HepG2 (cell line): ENCODE measurements around the gene FSD1. TPM values are rescaled to one million over a fixed set of nuclear protein-coding genes. Genes with fewer than 3 reads are reported as not detected.

ENCODE experiments used
- ATAC-seq: fragments of 200-7000 bp; cut with Tn5 transposase; 3 replicates; pipeline ENCODE4 v1.9.1; 2020; ENCODE audit warnings: mild to moderate bottlenecking, moderate library complexity
- BruUV-seq: library from RNA; stranded (reverse); fragments of 400-500 nt; replicated peaks from 2 replicates; lab custom pipeline; 2021; lab: Mats Ljungman, UMichigan
- CTCF ChIA-PET: fragments of 300-600 bp; formaldehyde crosslinking; extraction: SDS; loops from one replicate; lab custom pipeline; 2021; ENCODE audit warnings: low total read pairs, inconsistent platforms, low intra/inter-chr PET ratio; lab: Yijun Ruan, JAX
- POLR2A ChIA-PET: fragments of 350-600 bp; sonication (Branson Sonifier 250); formaldehyde crosslinking; loops from one replicate; lab custom pipeline; 2020; ENCODE audit warnings: antibody characterized with exemption, inconsistent platforms; lab: Yijun Ruan, JAX
- DNase-seq: peaks from one replicate; pipeline ENCODE4 v3.0.0-alpha.2; 2015; ENCODE audit warnings: low spot score
- FAIRE-seq: peaks from 3 replicates; lab custom pipeline; 2011; peaks lifted over from hg19 to GRCh38; lab: Jason Lieb, UNC
- H2AFZ ChIP-seq: one replicate; pipeline ENCODE4 v1.6.1; 2011; ENCODE audit warnings: low read length, inconsistent platforms
- H3K27ac ChIP-seq: fragments of 300-600 bp; 3 replicates; pipeline ENCODE4 v1.8.0; 2011; ENCODE audit warnings: mixed run types, mild to moderate bottlenecking, mixed read lengths, low read length, inconsistent platforms; ENCODE audit not compliant: insufficient read depth; ENCODE audit errors: extremely low read length
- H3K27me3 ChIP-seq, 2 experiments: fragments of 200-600 bp in 1 of 2; 2 replicates in 1 of 2; 3 replicates in 1 of 2; pipeline versions ENCODE4 v1.6.0 to v1.8.0; 2011; ENCODE audit warnings: low read length in 2 of 2, mild to moderate bottlenecking in 2 of 2, moderate library complexity in 2 of 2, inconsistent platforms in 1 of 2; ENCODE audit not compliant: insufficient read depth in 2 of 2, control insufficient read depth in 1 of 2
- H3K36me3 ChIP-seq, 2 experiments: fragments of 200-600 bp in 1 of 2; replicated peaks in 1 of 2; 2 replicates in 1 of 2; 3 replicates in 1 of 2; pipeline versions ENCODE4 v1.5.1 to v1.8.0; 2011; ENCODE audit warnings: low read length in 2 of 2, inconsistent platforms in 1 of 2; ENCODE audit not compliant: insufficient read depth in 2 of 2, control insufficient read depth in 1 of 2
- H3K4me1 ChIP-seq: 2 replicates; pipeline ENCODE4 v1.5.1; 2012; ENCODE audit warnings: low read length, inconsistent platforms; ENCODE audit not compliant: insufficient read depth
- H3K4me2 ChIP-seq: 2 replicates; pipeline ENCODE4 v1.6.0; 2011; ENCODE audit warnings: low read depth, low read length, inconsistent platforms
- H3K4me3 ChIP-seq, 3 experiments: fragments of 200-600 bp in 1 of 3; sonication (generic), shearing (Covaris generic) in 1 of 3; replicated peaks in 1 of 3; 2 replicates each; pipeline ENCODE4 v1.5.1; 2011 to 2016; ENCODE audit warnings: low read length in 3 of 3, inconsistent platforms in 2 of 3, low read depth in 2 of 3, mild to moderate bottlenecking in 2 of 3, control low read depth in 1 of 3, mixed read lengths in 1 of 3; ENCODE audit not compliant: insufficient read depth in 1 of 3
- H3K79me2 ChIP-seq: one replicate; pipeline ENCODE4 v1.6.1; 2011; ENCODE audit warnings: low read length, inconsistent platforms; ENCODE audit not compliant: insufficient read depth
- H3K9ac ChIP-seq: 2 replicates; pipeline ENCODE4 v1.6.0; 2011; ENCODE audit warnings: mild to moderate bottlenecking, low read depth, low read length, inconsistent platforms; ENCODE audit not compliant: insufficient read depth
- H3K9me3 ChIP-seq: 2 replicates; pipeline ENCODE4 v1.5.1; 2012; ENCODE audit warnings: mild to moderate bottlenecking, low read length
- H4K20me1 ChIP-seq: 2 replicates; pipeline ENCODE4 v1.6.0; 2011; ENCODE audit warnings: inconsistent platforms, mild to moderate bottlenecking, low read length, moderate library complexity; ENCODE audit not compliant: insufficient read depth
- FIP1L1 ChIP-seq: fragments of 200-400 bp; formaldehyde crosslinking; IDR thresholded peaks from 2 replicates; pipeline ENCODE4 v1.6.1; 2018; ENCODE audit warnings: low read depth, mild to moderate bottlenecking, low read length, moderate library complexity, borderline replicate concordance; ENCODE audit not compliant: insufficient read depth
- GABPB1 ChIP-seq: IDR thresholded peaks from 2 replicates; pipeline ENCODE4 v1.6.1; 2016; ENCODE audit warnings: mild to moderate bottlenecking, missing genetic modification reagents, moderate library complexity, missing compliant biosample characterization
- GATAD2A ChIP-seq: IDR thresholded peaks from 2 replicates; pipeline ENCODE4 v1.6.1; 2016
- HNRNPLL ChIP-seq: fragments of 200-400 bp; formaldehyde crosslinking; IDR thresholded peaks from 2 replicates; pipeline ENCODE4 v1.6.1; 2017; ENCODE audit warnings: mild to moderate bottlenecking, low read depth, low read length; ENCODE audit not compliant: poor library complexity, severe bottlenecking
- HOXA3 ChIP-seq: sonication (generic); formaldehyde crosslinking; IDR thresholded peaks from 2 replicates; pipeline ENCODE4 v1.5.0; 2020; ENCODE audit warnings: missing genetic modification reagents
- KDM5B ChIP-seq: sonication (generic); formaldehyde crosslinking; IDR thresholded peaks from 2 replicates; pipeline ENCODE4 v1.4.0; 2020; ENCODE audit warnings: missing genetic modification reagents, mild to moderate bottlenecking, borderline replicate concordance
- MAZ ChIP-seq, 2 experiments: sonication (generic) in 1 of 2; formaldehyde crosslinking in 1 of 2; IDR thresholded peaks; 2 replicates each; pipeline versions ENCODE4 v1.5.0 to v1.6.1; 2012 to 2020; ENCODE audit warnings: low read depth in 2 of 2, mild to moderate bottlenecking in 2 of 2, borderline replicate concordance in 1 of 2, improper control_type of control experiment in 1 of 2, low read length in 1 of 2, missing genetic modification reagents in 1 of 2, moderate library complexity in 1 of 2
- POGZ ChIP-seq: sonication (generic); formaldehyde crosslinking; IDR thresholded peaks from 2 replicates; pipeline ENCODE4 v1.4.0; 2020; ENCODE audit warnings: mild to moderate bottlenecking, missing genetic modification reagents
- RARA ChIP-seq: IDR thresholded peaks from 2 replicates; pipeline ENCODE4 v1.6.1; 2016; ENCODE audit warnings: missing genetic modification reagents, missing compliant biosample characterization
- SNAPC5 ChIP-seq: sonication (generic); formaldehyde crosslinking; IDR thresholded peaks from 2 replicates; pipeline ENCODE4 v1.8.1; 2023; ENCODE audit warnings: mild to moderate bottlenecking, missing genetic modification reagents, borderline replicate concordance
- SOX13 ChIP-seq, 3 experiments: fragments of 450-650 bp in 1 of 3; sonication (generic) in 1 of 3; formaldehyde crosslinking in 1 of 3; IDR thresholded peaks in 2 of 3; conservative IDR thresholded peaks in 1 of 3; 2 replicates each; pipeline versions ENCODE4 v1.5.0 to v1.6.1; 2016 to 2020; ENCODE audit warnings: antibody characterized with exemption in 1 of 3, mild to moderate bottlenecking in 1 of 3, missing compliant biosample characterization in 1 of 3, missing genetic modification reagents in 1 of 3, moderate library complexity in 1 of 3
- SP5 ChIP-seq: IDR thresholded peaks from 2 replicates; pipeline ENCODE4 v1.6.1; 2016; ENCODE audit warnings: low read depth, borderline replicate concordance
- SRF ChIP-seq: IDR thresholded peaks from 2 replicates; pipeline ENCODE4 v1.6.1; 2011; ENCODE audit warnings: mild to moderate bottlenecking, low read depth, low read length, moderate library complexity
- YEATS4 ChIP-seq: sonication (generic); formaldehyde crosslinking; IDR thresholded peaks from 2 replicates; pipeline ENCODE4 v1.4.0; 2020; ENCODE audit warnings: missing genetic modification reagents, borderline replicate concordance
- YY1 ChIP-seq: IDR thresholded peaks from 2 replicates; pipeline ENCODE4 v1.6.1; 2011; ENCODE audit warnings: low read length, low read depth, moderate library complexity, mild to moderate bottlenecking; ENCODE audit not compliant: insufficient read depth, insufficient replicate concordance
- ZNF550 ChIP-seq: sonication (generic); formaldehyde crosslinking; IDR thresholded peaks from 2 replicates; pipeline ENCODE4 v1.4.0; 2020; ENCODE audit warnings: mild to moderate bottlenecking, missing genetic modification reagents, borderline replicate concordance
- ZNF556 ChIP-seq: sonication (generic); formaldehyde crosslinking; IDR thresholded peaks from 2 replicates; pipeline ENCODE4 v1.4.0; 2020; ENCODE audit warnings: mild to moderate bottlenecking, missing genetic modification reagents, borderline replicate concordance
- ZNF652 ChIP-seq: IDR thresholded peaks from 2 replicates; pipeline ENCODE4 v1.6.1; 2016; ENCODE audit warnings: low read depth, borderline replicate concordance
- ZSCAN9 ChIP-seq: IDR thresholded peaks from 2 replicates; pipeline ENCODE4 v1.6.1; 2016; ENCODE audit warnings: borderline replicate concordance
- WGBS: methylation state at CpG from one replicate; pipeline ENCODE4 v1.1.6; 2017; ENCODE audit warnings: low lambda C conversion rate; 5-methylcytosine and 5-hydroxymethylcytosine counted together
- in situ Hi-C: cut with HindIII; loops from 2 replicates; pipeline ENCODE4 v1.10.0; 2017; ENCODE audit warnings: low pct_unique_long_range_greater_than_20kb; ENCODE audit not compliant: extremely low pct_ligation_motif_present
- intact Hi-C: fragments of 100-400 bp; cut with micrococcal nuclease; formaldehyde crosslinking; loops from one replicate; pipeline ENCODE4 v1.10.0; 2022; ENCODE audit not compliant: unreplicated experiment
- polyA plus RNA-seq, 8 experiments: library from polyadenylated mRNA; depleted of rRNA in 3 of 8; stranded (reverse) in 7 of 8; unstranded in 1 of 8; fragments of >200 nt; fragmentation: Illumina TruSeq in 4 of 8; extraction: Trizol in 4 of 8; gene quantifications; 2 replicates each; pipeline versions ENCODE4 v1.2.1 to v1.2.3, GENCODE V29; 2011 to 2016; ENCODE audit warnings: low read depth in 4 of 8, missing spikeins in 1 of 8, mixed read lengths in 1 of 8; ENCODE audit not compliant: insufficient read depth in 1 of 8
- total RNA-seq, 5 experiments: library from RNA; depleted of rRNA; stranded (reverse); fragments of >200 nt; fragmentation: Illumina TruSeq; extraction: Trizol; gene quantifications; 2 replicates each; pipeline ENCODE4 v1.2.3, GENCODE V29; 2016; ENCODE audit warnings: low read depth in 1 of 5
- TF ChIP-seq, protein P1 (sequence below): sonication (generic); formaldehyde crosslinking; IDR thresholded peaks from 2 replicates; pipeline ENCODE4 v1.4.0; 2020; ENCODE audit warnings: mild to moderate bottlenecking, missing genetic modification reagents
- TF ChIP-seq, protein P2 (sequence below): IDR thresholded peaks from 2 replicates; pipeline ENCODE4 v1.6.1; 2016; ENCODE audit warnings: missing genetic modification reagents, missing compliant biosample characterization

Gene FSD1
- total and polyA plus RNA-seq, 2 of the 13 experiments (the other 11 are each of a cell fraction or from before 2014, with no cell fraction given): 0.29 to 0.66 TPM

GRCh38 chr19:4343370-4344307 lies 39.2 kb downstream of the FSD1 start, which contains the start of gene MPND:
MPND (plus strand) TSS chr19:4343562; CDS start chr19:4343594, 32 bp downstream.
- no TSS peak for BruUV-seq
- H3K27me3 ChIP-seq: no peaks in the 10 kb centered on the region; a peak in 1 of 5 replicates
- DNase-seq (peak; percentile 72), ATAC-seq (peak; percentile 75), FAIRE-seq (no peak)
- intact Hi-C loops (loop anchor here (2.0 to 5.0 kb wide), 2 partner anchors 77 to 716 kb away; partner anchors contain the start of gene CACTIN), in situ Hi-C loops (no loop called here)
- ChIA-PET CTCF (no interaction called here), POLR2A (interaction anchor here (0.9 to 4.7 kb wide), 29 partner anchors 9 to 285 kb away, joined by 3 to 66 read pairs (median 7); partner anchors contain the start of genes HDGFL2, LRG1, PLIN5 and SH3GL1)
- H3K4me3 ChIP-seq: peak within 1 kb of the TSS; percentile 69 to 88 (median 88)
- no peaks in the 10 kb centered on the region for H3K9me3 ChIP-seq
- peaks cover 3% of the 10 kb centered on the region for H3K79me2 ChIP-seq
- peak within 1 kb of the TSS; percentile 98 for H3K27ac ChIP-seq
- H3K4me1 ChIP-seq: peaks cover 52% of the 10 kb centered on the region
- H3K36me3 ChIP-seq: no peaks in the 10 kb centered on the region
- 5% methylated on average over 26 of the region's 101 CpGs for WGBS
- peak within 1 kb of the TSS; percentile 99 for H3K4me2 ChIP-seq
- H2AFZ ChIP-seq: no peak within 1 kb of the TSS
- H4K20me1 ChIP-seq: no peaks in the 10 kb centered on the region
- H3K9ac ChIP-seq: peak within 1 kb of the TSS; percentile 88
- TF ChIP-seq SNAPC5 (0 out of 2 replicates have a peak, but pooled peaks have one; percentile 52), ZNF556 (CRISPR knock-in tag) (0 out of 2 replicates have a peak, but pooled peaks have one; percentile 20), GATAD2A (no peak), SRF (no peak), GABPB1 (peak; percentile 71), MAZ (IDR thresholded peaks at IDR 0.05; ENCODE audit: borderline replicate concordance, low read depth, low read length) (0 out of 2 replicates have a peak, but pooled peaks have one; percentile 47), MAZ (CRISPR knock-in tag; IDR thresholded peaks at IDR 0.05; ENCODE audit: low read depth) (peak; percentile 56), SP5 (CRISPR knock-in tag) (peak; percentile 53; the same call in 1 of the 2 replicates), HOXA3 (CRISPR knock-in tag) (peak; percentile 9; the same call in 1 of the 2 replicates), HNRNPLL (no peak), RARA (CRISPR knock-in tag) (0 out of 2 replicates have a peak, but pooled peaks have one; percentile 21), YY1 (peak; percentile 86), ZNF550 (CRISPR knock-in tag) (no peak), ZNF652 (CRISPR knock-in tag) (no peak), FIP1L1 (no peak), POGZ (0 out of 2 replicates have a peak, but pooled peaks have one; percentile 6), YEATS4 (CRISPR knock-in tag) (peak; percentile 18), SOX13 (IDR thresholded peaks at IDR 0.05) (no peak), SOX13 (CRISPR knock-in tag; conservative IDR thresholded peaks at IDR 0.05 in 1 of 2, IDR thresholded peaks at IDR 0.05 in 1 of 2) (no peak), ZSCAN9 (no peak), KDM5B (CRISPR knock-in tag) (0 out of 2 replicates have a peak, but pooled peaks have one; percentile 1)
- TF ChIP-seq, protein P1, sequence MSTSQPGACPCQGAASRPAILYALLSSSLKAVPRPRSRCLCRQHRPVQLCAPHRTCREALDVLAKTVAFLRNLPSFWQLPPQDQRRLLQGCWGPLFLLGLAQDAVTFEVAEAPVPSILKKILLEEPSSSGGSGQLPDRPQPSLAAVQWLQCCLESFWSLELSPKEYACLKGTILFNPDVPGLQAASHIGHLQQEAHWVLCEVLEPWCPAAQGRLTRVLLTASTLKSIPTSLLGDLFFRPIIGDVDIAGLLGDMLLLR (CRISPR knock-in tag): peak; percentile 3; the same call in 1 of the 2 replicates
- TF ChIP-seq, protein P2, sequence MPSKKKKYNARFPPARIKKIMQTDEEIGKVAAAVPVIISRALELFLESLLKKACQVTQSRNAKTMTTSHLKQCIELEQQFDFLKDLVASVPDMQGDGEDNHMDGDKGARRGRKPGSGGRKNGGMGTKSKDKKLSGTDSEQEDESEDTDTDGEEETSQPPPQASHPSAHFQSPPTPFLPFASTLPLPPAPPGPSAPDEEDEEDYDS (CRISPR knock-in tag): peak; percentile 93
